Measurements from ENCODE around the gene SLC25A25.

SLC25A25 gene

GRCh38 chr9:128072144-128073021 is 4.4 kb downstream of the SLC25A25 start:
- DNase-seq (ENCODE audit: extremely low read depth in 1 of 2, low read depth in 1 of 2): peak in 1 of 2 donors; percentile 33

- DNase-seq (ENCODE audit: extremely low read depth in 1 of 2, low read depth in 1 of 2): no peak
Observed at GRCh38 chr9:128073253-128073886, 5.3 kb downstream of the SLC25A25 start.

GRCh38 chr9:128077847-128078503 is 9.9 kb downstream of the SLC25A25 start:
- DNase-seq (ENCODE audit: extremely low read depth in 1 of 2, low read depth in 1 of 2): no peak

- DNase-seq (ENCODE audit: extremely low read depth in 1 of 2, low read depth in 1 of 2): no peak
Observed at GRCh38 chr9:128078504-128079434, 10.7 kb downstream of the SLC25A25 start.

GRCh38 chr9:128080206-128080605 is 12.2 kb downstream of the SLC25A25 start:
- no peak for DNase-seq (ENCODE audit: extremely low read depth in 1 of 2, low read depth in 1 of 2)

- DNase-seq (ENCODE audit: extremely low read depth in 1 of 2, low read depth in 1 of 2): no peak
Observed at GRCh38 chr9:128081056-128081455, 13.0 kb downstream of the SLC25A25 start.

GRCh38 chr9:128082151-128082550 is 14.1 kb downstream of the SLC25A25 start:
- no peak for DNase-seq (ENCODE audit: extremely low read depth in 1 of 2, low read depth in 1 of 2)

- no peak for DNase-seq (ENCODE audit: extremely low read depth in 1 of 2, low read depth in 1 of 2)
Observed at GRCh38 chr9:128084746-128085145, 16.7 kb downstream of the SLC25A25 start.

GRCh38 chr9:128085943-128086342 is 17.9 kb downstream of the SLC25A25 start:
- DNase-seq (ENCODE audit: extremely low read depth in 1 of 2, low read depth in 1 of 2): no peak

- DNase-seq (ENCODE audit: extremely low read depth in 1 of 2, low read depth in 1 of 2): no peak
Observed at GRCh38 chr9:128087262-128087661, 19.2 kb downstream of the SLC25A25 start.

GRCh38 chr9:128088253-128088945 is 20.4 kb downstream of the SLC25A25 start:
- no peak for DNase-seq (ENCODE audit: extremely low read depth in 1 of 2, low read depth in 1 of 2)

GRCh38 chr9:128089299-128089698 is 21.3 kb downstream of the SLC25A25 start:
- no peak for DNase-seq (ENCODE audit: extremely low read depth in 1 of 2, low read depth in 1 of 2)

GRCh38 chr9:128091144-128091543 is 23.1 kb downstream of the SLC25A25 start:
- DNase-seq (ENCODE audit: extremely low read depth in 1 of 2, low read depth in 1 of 2): no peak

- no peak for DNase-seq (ENCODE audit: extremely low read depth in 1 of 2, low read depth in 1 of 2)
Observed at GRCh38 chr9:128091571-128091970, 23.5 kb downstream of the SLC25A25 start.

GRCh38 chr9:128092199-128092977 is 24.4 kb downstream of the SLC25A25 start:
- no peak for DNase-seq (ENCODE audit: extremely low read depth in 1 of 2, low read depth in 1 of 2)

- no peak for DNase-seq (ENCODE audit: extremely low read depth in 1 of 2, low read depth in 1 of 2)
Observed at GRCh38 chr9:128093011-128093410, 25.0 kb downstream of the SLC25A25 start.

- DNase-seq (ENCODE audit: extremely low read depth in 1 of 2, low read depth in 1 of 2): peak in 1 of 2 donors; percentile 39
Observed at GRCh38 chr9:128094166-128094949, 26.3 kb downstream of the SLC25A25 start.

GRCh38 chr9:128094950-128095544 is 27.0 kb downstream of the SLC25A25 start:
- DNase-seq (ENCODE audit: extremely low read depth in 1 of 2, low read depth in 1 of 2): no peak

Measured in activated CD8-positive, alpha-beta memory T cell treated with anti-CD3 and anti-CD28 coated beads for 1 hour (primary cell).